Measurements from ENCODE around the gene PTPRD.

PTPRD gene

GRCh38 chr9:9612270-9612669 lies 1000.5 kb downstream of the PTPRD start:
- no peak for DNase-seq (ENCODE audit: low read depth in 2 of 2)

- DNase-seq (ENCODE audit: low read depth in 2 of 2): no peak
Observed at GRCh38 chr9:9605681-9606080, 1007.1 kb downstream of the PTPRD start.

GRCh38 chr9:9603345-9603744 lies 1009.5 kb downstream of the PTPRD start:
- no peak for DNase-seq (ENCODE audit: low read depth in 2 of 2)

GRCh38 chr9:9598723-9599122 lies 1014.1 kb downstream of the PTPRD start:
- DNase-seq (ENCODE audit: low read depth in 2 of 2): no peak

GRCh38 chr9:9592104-9592503 lies 1020.7 kb downstream of the PTPRD start:
- DNase-seq (ENCODE audit: low read depth in 2 of 2): no peak

- no peak for DNase-seq (ENCODE audit: low read depth in 2 of 2)
Observed at GRCh38 chr9:9585920-9586319, 1026.9 kb downstream of the PTPRD start.

DNA sequence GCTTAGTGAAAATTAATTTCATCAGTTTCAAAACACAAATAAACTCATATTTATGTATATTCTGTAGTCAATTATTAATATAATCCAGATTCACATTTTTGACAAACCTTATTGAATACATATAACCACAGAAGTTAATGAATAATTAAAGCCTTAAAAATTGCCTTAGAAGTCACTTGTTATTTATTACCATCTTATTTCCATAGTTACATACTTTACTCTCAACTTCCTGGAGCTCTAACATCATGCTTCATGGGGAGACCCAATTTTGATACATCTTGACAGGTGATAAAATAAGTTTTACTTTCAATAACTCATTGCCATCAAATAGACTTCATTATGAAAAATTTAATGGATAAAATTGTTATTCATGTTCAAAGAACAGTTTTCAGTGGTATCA lies 1038.7 kb downstream of the PTPRD start:
- DNase-seq (ENCODE audit: low read depth in 2 of 2): no peak

DNA sequence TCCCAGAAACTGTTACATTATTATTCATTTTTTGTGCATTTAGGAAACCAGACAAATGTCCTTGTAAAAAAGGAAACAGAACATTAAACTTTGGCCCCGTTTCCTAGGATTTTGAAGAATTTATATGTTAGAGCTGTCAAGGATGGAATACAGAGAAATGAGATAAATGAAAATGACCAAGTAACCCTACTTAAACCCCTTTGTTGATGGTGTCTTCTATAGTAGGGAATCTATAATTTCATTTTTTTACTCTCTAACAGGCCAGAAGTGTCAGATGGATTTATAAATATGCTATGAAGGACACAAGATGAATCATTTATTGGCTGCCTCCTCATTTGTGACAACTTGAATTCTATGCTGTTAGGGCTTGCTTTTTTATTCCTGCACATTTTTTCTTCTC lies 1047.1 kb downstream of the PTPRD start:
- no peak for DNase-seq (ENCODE audit: low read depth in 2 of 2)

GRCh38 chr9:9563817-9564216 lies 1049.0 kb downstream of the PTPRD start:
- no peak for DNase-seq (ENCODE audit: low read depth in 2 of 2)

- no peak for DNase-seq (ENCODE audit: low read depth in 2 of 2)
Observed at GRCh38 chr9:9560382-9561035, 1052.3 kb downstream of the PTPRD start.

- DNase-seq (ENCODE audit: low read depth in 2 of 2): no peak
Observed at GRCh38 chr9:9558907-9559306, 1053.9 kb downstream of the PTPRD start.

- no peak for DNase-seq (ENCODE audit: low read depth in 2 of 2)
Observed at GRCh38 chr9:9557804-9558334, 1054.9 kb downstream of the PTPRD start.

DNA sequence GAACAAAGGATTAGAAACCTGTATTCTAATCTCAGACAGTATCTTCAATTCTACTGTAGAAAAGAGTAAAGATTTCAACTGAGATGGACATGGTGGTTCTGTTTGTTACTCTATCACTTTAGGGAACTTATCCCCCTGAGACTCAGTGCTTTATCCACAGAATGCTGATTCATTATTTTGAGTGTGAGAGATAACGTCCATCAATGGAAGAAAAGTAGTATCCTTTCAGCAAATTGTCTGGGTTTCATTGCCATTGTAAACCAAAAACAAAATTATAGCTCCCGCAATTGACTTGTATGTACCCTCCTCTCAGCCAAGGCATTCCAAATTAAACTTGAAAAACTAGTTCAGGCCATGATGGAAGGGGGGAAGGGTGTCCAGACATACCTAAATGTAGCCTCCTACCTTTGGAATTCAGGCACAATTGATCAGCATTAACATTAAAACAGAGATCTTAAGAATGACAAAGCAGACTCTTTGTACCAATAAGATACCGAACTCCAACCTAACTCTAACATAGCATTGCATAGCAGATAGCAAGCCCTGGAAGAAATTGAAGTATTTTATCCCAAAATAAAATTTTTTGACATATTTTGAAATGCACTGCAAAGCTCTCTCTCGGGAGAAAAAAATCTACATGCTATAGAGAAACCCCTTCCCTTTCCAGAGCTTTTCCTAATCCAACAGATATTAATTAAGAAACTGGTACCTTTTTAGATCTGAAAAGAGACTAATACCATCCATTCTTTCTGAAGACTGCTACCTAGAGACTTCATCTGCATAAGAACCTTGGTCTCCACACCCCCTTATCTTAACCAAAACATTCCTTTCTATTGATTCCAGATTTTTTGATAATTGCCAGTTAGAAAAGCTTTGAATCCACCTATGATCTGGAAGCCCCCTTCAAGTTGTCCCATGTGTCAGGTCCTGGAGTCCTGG lies 1055.7 kb downstream of the PTPRD start:
- no peak for DNase-seq (ENCODE audit: low read depth in 2 of 2)

DNA sequence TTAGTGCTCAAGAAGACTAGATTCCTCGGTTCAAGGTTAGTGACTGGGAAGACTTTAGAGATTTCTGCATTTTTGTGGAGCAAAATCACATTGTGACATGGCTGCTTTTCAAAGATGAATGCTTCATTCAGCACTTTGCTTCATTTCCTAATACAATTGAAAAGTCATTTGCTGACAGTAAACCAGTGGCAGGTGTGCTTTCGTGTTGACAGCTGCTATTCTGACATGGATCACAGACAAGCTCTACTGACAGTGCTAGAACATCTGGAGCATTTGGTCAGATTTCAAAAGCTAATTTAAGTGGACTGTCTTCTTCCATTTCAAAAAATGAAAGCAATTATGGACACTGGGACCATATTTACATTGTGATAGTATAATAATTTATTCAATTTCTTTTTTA lies 1060.1 kb downstream of the PTPRD start:
- no peak for DNase-seq (ENCODE audit: low read depth in 2 of 2)

DNA sequence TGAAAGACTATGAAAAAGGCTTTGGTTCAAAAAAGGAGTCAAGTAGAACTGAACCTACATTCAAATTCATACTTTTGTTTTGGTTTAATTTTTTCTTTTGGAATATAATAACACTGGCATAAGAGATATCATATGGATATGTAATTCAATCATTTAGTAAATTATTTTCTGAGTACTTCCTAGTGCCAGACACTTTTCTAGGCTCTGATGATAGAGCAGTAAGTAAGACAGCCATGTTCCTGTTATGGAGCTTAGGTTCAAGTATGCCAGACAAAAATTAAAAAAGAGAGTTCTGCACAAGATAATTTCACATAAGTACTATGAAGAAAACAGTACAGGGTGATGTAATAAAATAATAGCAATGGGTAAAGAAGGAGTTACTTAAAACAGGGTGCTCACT lies 1074.0 kb downstream of the PTPRD start:
- DNase-seq (ENCODE audit: low read depth in 2 of 2): no peak

DNA sequence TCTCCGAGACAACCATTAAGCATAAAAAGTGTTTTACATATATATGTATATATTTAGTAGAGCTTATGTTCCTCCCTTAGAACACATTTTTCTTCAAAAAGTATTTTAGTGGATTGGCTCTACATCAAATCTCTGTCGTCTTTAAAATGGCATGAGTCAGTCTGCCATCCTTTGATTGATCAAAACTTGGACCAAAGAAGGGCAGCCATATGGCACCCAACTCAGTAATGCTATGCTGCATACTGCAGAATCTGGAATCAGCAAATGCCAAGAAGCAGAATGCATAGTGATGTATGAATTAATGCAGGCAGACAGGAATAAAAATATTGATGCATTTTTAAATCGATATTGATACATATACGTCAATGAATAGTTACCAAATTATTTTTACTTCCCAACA lies 1074.4 kb downstream of the PTPRD start:
- DNase-seq (ENCODE audit: low read depth in 2 of 2): no peak

GRCh38 chr9:9536523-9536922 lies 1076.3 kb downstream of the PTPRD start:
- DNase-seq (ENCODE audit: low read depth in 2 of 2): no peak

- DNase-seq (ENCODE audit: low read depth in 2 of 2): no peak
Observed at GRCh38 chr9:9523476-9524139, 1089.2 kb downstream of the PTPRD start.

- DNase-seq (ENCODE audit: low read depth in 2 of 2): no peak
Observed at GRCh38 chr9:9522406-9522805, 1090.4 kb downstream of the PTPRD start.

DNA sequence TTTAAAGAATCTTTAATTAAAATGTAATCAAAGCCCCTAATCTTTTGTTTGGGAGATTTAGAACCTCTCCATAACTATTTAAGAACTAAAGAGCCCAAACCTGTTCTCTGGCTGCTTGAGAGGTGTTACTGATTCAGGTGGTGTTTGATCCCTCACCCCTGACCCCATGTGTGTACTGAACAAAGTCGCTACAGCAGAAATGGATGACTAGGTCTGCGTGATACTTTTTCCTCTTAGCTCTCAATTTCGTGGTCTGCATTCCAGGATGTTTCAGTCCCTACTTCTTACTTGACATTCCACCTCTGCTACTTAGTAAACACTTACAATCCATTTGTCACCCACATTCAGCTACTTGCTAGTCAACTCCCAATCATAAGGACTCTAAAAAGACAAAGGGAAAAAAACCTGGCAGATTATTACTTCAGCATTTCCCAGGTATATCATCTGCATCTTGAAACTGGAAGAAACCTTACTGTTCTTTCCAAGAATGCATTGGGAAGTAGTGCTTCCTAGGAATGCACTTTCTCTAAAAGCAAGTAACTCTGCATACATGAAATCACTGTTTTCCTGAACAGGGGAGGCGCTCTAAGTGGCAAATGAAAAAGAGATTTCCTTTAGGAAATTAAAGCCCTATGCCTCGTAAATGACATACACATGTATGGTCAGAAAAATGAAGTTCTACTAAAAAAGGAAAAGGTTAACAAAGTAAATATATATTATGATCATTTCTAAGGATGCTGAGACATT lies 1091.6 kb downstream of the PTPRD start:
- DNase-seq (ENCODE audit: low read depth in 2 of 2): no peak

GRCh38 chr9:9504869-9505268 lies 1107.9 kb downstream of the PTPRD start:
- no peak for DNase-seq (ENCODE audit: low read depth in 2 of 2)

- DNase-seq (ENCODE audit: low read depth in 2 of 2): no peak
Observed at GRCh38 chr9:9499546-9499945, 1113.3 kb downstream of the PTPRD start.
